Gastrocnemius medialis (tissue), 4 donors: Measurements from ENCODE around the gene ATP6AP2.

Experiments
- POLR2A ChIP-seq, 2 donors: fragments of 450-650 bp; IDR thresholded peaks; one replicate each; pipeline ENCODE4 v1.6.1; 2017; ENCODE audit warnings: antibody characterized with exemption in 2 of 2, mild to moderate bottlenecking in 2 of 2, moderate library complexity in 2 of 2
- TF ChIP-seq, protein P1 (sequence below), 5 experiments: fragments of 450-650 bp in 3 of 5; fragments of 200-600 bp in 2 of 5; sonication (generic) in 2 of 5; IDR thresholded peaks in 4 of 5; conservative IDR thresholded peaks in 1 of 5; 1 replicate in 4 of 5; 2 replicates in 1 of 5; pipeline ENCODE4 v1.5.1; 2016 to 2019; ENCODE audit warnings: antibody characterized with exemption in 5 of 5, mild to moderate bottlenecking in 3 of 5, moderate library complexity in 3 of 5

DNA sequence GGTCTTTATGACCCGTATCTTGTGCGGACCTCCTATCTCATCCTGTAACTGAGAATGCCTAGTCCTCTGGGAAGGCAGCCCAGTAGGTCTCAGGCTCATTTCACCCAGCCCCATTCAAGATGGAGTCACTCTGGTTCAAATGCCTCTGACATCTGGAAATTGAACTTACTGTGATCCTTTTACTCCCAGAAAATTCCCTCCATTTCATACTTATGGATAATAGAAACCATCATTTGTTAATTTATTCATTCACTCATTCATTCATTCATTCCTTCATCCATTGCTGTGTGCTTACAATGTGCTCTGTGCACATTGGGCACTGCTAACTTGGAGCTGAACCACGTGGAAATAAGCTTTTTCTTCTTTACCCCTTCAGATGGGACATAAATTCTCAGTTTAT lies 9.2 kb upstream of the ATP6AP2 start:
- TF ChIP-seq, protein P1, sequence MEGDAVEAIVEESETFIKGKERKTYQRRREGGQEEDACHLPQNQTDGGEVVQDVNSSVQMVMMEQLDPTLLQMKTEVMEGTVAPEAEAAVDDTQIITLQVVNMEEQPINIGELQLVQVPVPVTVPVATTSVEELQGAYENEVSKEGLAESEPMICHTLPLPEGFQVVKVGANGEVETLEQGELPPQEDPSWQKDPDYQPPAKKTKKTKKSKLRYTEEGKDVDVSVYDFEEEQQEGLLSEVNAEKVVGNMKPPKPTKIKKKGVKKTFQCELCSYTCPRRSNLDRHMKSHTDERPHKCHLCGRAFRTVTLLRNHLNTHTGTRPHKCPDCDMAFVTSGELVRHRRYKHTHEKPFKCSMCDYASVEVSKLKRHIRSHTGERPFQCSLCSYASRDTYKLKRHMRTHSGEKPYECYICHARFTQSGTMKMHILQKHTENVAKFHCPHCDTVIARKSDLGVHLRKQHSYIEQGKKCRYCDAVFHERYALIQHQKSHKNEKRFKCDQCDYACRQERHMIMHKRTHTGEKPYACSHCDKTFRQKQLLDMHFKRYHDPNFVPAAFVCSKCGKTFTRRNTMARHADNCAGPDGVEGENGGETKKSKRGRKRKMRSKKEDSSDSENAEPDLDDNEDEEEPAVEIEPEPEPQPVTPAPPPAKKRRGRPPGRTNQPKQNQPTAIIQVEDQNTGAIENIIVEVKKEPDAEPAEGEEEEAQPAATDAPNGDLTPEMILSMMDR (IDR thresholded peaks at IDR 0.05 in 4 of 5, conservative IDR thresholded peaks at IDR 0.05 in 1 of 5) = no peak
- TF ChIP-seq POLR2A (IDR thresholded peaks at IDR 0.05) = no peak
